ENCODE data around the gene HINFP.

DNA sequence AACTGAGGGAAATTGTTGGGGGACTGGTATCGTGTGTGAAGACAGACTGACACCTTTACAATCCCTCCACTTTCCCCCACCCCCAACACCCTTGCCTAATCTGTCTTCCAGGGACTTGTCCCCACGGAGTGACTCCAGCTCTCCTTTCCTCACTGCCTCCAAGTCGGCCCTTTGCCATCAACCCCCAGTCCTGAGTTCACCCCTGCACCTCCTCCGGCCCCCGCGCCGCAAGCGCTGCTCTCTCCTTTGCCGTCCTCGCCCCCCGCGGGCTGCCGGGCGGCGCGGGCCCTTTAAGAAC is 27.3 kb downstream of the HINFP start:
- no peak for TF ChIP-seq POLR2A (IDR thresholded peaks at IDR 0.05; ENCODE audit: low read depth, low read length)
- TF ChIP-seq MAFK (IDR thresholded peaks at IDR 0.05; ENCODE audit: low read depth, low read length): no peak
- TF ChIP-seq RAD21 (IDR thresholded peaks at IDR 0.05; ENCODE audit: low read length): no peak
- TF ChIP-seq, protein P1, sequence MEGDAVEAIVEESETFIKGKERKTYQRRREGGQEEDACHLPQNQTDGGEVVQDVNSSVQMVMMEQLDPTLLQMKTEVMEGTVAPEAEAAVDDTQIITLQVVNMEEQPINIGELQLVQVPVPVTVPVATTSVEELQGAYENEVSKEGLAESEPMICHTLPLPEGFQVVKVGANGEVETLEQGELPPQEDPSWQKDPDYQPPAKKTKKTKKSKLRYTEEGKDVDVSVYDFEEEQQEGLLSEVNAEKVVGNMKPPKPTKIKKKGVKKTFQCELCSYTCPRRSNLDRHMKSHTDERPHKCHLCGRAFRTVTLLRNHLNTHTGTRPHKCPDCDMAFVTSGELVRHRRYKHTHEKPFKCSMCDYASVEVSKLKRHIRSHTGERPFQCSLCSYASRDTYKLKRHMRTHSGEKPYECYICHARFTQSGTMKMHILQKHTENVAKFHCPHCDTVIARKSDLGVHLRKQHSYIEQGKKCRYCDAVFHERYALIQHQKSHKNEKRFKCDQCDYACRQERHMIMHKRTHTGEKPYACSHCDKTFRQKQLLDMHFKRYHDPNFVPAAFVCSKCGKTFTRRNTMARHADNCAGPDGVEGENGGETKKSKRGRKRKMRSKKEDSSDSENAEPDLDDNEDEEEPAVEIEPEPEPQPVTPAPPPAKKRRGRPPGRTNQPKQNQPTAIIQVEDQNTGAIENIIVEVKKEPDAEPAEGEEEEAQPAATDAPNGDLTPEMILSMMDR (conservative IDR thresholded peaks at IDR 0.05; ENCODE audit: low read depth, low read length): no peak
- TF ChIP-seq MXI1 (IDR thresholded peaks at IDR 0.05; ENCODE audit: borderline replicate concordance, low read depth, low read length): no peak
- TF ChIP-seq USF2 (IDR thresholded peaks at IDR 0.05; ENCODE audit: low read depth, low read length): no peak

Data from IMR-90 (cell line).